ENCODE measurements around the gene TNFRSF6B. TPM values are rescaled to one million over a fixed set of nuclear protein-coding genes. Genes with fewer than 3 reads are reported as not detected.
"Not testable (repeated sequence)": the region's sequence is repeated elsewhere in the genome, so short reads cannot be mapped to it uniquely, and the experiment has no call there.

Gene TNFRSF6B
- total RNA-seq, 1 donor from 2014 or later, result not detected

DNA sequence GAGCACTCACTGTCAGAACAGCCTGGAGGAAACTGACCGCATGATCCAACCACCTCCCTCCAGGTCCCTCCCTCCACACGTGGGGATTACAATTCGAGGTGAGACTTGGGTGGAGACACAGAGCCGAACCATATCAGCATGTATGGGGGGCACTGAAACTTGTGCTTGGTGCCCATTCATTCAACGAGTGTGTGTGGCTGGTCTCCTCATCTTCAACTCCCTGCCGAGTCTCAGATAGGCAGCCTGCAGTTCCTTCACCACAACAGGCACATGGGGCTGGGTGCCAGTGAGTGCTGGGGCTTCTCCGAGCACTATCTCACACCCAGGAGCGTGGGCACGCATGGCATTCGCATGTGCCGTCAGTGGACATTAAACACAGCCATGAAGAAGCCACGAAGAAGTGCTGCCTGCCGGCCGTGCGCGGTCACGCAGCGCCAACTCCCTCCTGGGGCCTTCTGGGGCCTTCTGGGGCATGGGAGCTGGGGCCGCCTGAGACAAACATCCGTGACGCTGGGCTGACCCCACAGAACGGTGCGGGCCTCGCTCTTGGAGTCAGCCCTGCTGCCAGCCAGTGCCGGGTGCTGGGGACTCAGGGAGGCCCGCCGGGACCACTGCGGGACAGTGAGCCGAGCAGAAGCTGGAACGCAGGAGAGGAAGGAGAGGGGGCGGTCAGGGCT lies 39.1 kb upstream of the TNFRSF6B start:
- Mint-ChIP-seq H3K27ac (no peak overlapping the region), H3K9me3 (no peaks in the 10 kb centered on the region), H3K4me3 (peak overlapping the region; percentile 96), H3K27me3 (ENCODE audit: low read depth) (no peaks in the 10 kb centered on the region), H3K4me1 (peaks cover 26% of the 10 kb centered on the region), H3K36me3 (peaks cover 2% of the 10 kb centered on the region)
- DNase-seq (ENCODE audit: low spot score in 2 of 2, unreplicated experiment in 2 of 2), result no peak
- TF ChIP-seq, protein P1, sequence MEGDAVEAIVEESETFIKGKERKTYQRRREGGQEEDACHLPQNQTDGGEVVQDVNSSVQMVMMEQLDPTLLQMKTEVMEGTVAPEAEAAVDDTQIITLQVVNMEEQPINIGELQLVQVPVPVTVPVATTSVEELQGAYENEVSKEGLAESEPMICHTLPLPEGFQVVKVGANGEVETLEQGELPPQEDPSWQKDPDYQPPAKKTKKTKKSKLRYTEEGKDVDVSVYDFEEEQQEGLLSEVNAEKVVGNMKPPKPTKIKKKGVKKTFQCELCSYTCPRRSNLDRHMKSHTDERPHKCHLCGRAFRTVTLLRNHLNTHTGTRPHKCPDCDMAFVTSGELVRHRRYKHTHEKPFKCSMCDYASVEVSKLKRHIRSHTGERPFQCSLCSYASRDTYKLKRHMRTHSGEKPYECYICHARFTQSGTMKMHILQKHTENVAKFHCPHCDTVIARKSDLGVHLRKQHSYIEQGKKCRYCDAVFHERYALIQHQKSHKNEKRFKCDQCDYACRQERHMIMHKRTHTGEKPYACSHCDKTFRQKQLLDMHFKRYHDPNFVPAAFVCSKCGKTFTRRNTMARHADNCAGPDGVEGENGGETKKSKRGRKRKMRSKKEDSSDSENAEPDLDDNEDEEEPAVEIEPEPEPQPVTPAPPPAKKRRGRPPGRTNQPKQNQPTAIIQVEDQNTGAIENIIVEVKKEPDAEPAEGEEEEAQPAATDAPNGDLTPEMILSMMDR (IDR thresholded peaks at IDR 0.05; ENCODE audit: unreplicated experiment), result no peak

DNA sequence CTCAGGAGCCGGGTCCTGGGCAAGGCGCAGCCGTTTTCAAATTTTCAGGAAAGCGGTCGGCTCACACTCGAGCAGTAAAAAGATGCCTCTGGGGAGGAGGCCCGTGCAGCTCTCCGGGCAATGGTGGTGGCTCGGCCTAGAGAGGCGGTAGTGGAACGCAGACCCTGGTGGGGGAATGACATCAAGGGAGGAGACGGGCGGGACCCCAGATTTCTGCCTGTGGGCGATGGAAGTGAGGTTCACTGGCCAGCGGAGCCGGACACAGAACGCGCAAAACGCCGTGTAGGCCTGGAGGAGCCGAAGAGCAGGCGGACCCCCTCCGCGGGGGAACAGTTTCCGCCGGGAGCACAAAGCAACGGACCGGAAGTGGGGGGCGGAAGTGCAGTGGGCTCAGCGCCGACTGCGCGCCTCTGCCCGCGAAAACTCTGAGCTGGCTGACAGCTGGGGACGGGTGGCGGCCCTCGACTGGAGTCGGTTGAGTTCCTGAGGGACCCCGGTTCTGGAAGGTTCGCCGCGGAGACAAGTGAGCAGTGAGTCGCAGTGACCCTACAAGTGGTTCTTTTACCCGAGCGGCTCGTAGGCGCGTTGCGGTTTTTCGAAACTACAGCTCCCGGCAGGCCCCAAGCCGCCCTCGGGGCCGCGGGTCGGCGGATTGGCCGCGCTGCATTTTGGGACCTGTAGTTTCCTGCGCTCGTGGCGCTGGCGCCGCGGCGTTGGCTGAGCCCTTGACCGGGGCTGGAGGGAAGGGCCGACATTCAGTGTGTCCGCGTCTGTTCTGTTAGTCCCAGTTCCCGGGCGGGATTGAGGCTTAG lies 38.3 kb upstream of the TNFRSF6B start, which contains the start of gene RTEL1:
Gene RTEL1, plus strand, starts transcription at position 376 of the 812 bp plus-strand sequence. CDS start 1,091 bp downstream, outside the sequence.
- Mint-ChIP-seq H3K9me3 (no peaks in the 10 kb centered on the region), H3K4me3 (peak within 1 kb of the TSS; percentile 96), H3K27ac (peak within 1 kb of the TSS; percentile 91), H3K27me3 (ENCODE audit: low read depth) (no peaks in the 10 kb centered on the region), H3K4me1 (peaks cover 26% of the 10 kb centered on the region), H3K36me3 (peaks cover 3% of the 10 kb centered on the region)
- TF ChIP-seq, protein P1 (IDR thresholded peaks at IDR 0.05; ENCODE audit: unreplicated experiment), result no peak
- peak; percentile 74 to 94 for DNase-seq (ENCODE audit: low spot score in 2 of 2, unreplicated experiment in 2 of 2)

DNA sequence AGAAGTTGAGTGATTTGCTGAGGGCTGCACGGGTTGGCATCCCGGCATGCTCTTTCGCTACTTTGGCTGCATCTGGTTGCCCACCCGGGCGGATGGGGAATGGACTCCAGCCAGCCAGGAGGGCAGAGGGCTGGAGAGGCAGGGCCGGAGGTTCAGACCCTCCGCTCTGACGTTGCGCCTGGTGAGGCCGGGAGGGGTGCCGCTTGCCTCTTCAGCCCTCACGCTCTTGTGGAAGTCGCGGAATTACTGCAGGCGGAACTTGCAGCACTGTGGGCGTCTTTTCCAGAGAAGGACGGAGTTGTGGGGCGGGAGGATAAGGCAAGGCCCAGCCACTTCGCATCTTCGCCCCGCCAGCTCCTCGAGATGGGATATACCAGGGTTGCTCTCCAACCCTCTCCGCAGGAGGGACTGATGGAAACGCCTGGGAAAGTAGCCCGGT lies 37.7 kb upstream of the TNFRSF6B start:
- peaks cover 25% of the 10 kb centered on the region for H3K4me1 Mint-ChIP-seq
- H3K9me3 Mint-ChIP-seq, result no peaks in the 10 kb centered on the region

DNA sequence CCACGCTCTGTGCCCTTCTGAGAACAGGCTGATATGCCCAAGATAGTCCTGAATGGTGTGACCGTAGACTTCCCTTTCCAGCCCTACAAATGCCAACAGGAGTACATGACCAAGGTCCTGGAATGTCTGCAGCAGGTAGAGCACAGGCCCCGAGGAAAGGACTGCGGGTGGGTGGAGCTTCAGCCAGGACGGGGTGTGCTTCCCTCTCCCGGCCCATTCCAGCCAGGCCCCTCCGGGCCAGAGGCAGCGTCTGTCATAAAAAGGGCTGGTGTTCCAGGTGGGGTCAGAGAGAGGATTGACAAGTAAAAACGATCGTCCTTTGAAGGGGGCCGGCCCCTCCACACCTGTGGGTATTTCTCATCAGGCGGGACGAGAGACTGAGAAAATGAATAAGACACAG lies 37.1 kb upstream of the TNFRSF6B start:
- Mint-ChIP-seq H3K27ac (peak overlapping the region; percentile 34), H3K27me3 (ENCODE audit: low read depth) (no peaks in the 10 kb centered on the region), H3K9me3 (no peaks in the 10 kb centered on the region), H3K4me3 (peak overlapping the region; percentile 96), H3K36me3 (peaks cover 3% of the 10 kb centered on the region), H3K4me1 (peaks cover 19% of the 10 kb centered on the region)
- DNase-seq (ENCODE audit: low spot score in 2 of 2, unreplicated experiment in 2 of 2), result no peak
- TF ChIP-seq, protein P1 (IDR thresholded peaks at IDR 0.05; ENCODE audit: unreplicated experiment), result no peak

More for the DNA sequence above, 37.7 kb upstream of the TNFRSF6B start:
- peaks cover 3% of the 10 kb centered on the region for H3K36me3 Mint-ChIP-seq
- DNase-seq (ENCODE audit: low spot score in 2 of 2, unreplicated experiment in 2 of 2), result peak in 1 of 2 experiments; percentile 28
- peak overlapping the region; percentile 91 for H3K27ac Mint-ChIP-seq
- TF ChIP-seq, protein P1 (IDR thresholded peaks at IDR 0.05; ENCODE audit: unreplicated experiment), result no peak
- H3K4me3 Mint-ChIP-seq, result peak overlapping the region; percentile 96
- no peaks in the 10 kb centered on the region for H3K27me3 Mint-ChIP-seq (ENCODE audit: low read depth)

DNA sequence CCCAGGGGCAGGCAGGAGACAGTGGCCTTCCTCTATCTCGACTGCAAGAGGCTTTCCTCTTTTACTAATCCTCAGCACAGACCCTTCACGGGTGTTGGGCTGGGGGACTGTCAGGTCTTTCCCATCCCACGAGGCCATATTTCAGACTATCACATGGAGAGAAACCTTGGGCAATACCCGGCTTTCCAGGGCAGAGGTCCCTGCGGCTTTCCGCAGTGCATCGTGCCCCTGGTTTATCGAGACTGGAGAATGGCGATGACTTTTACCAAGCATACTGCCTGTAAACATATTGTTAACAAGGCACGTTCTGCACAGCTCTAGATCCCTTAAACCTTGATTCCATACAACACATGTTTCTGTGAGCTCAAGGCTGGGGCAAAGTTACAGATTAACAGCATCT lies 36.3 kb upstream of the TNFRSF6B start:
- not testable (repeated sequence) for H3K36me3 Mint-ChIP-seq; H3K27me3 Mint-ChIP-seq (ENCODE audit: low read depth); H3K9me3 Mint-ChIP-seq; H3K27ac Mint-ChIP-seq; DNase-seq (ENCODE audit: low spot score in 2 of 2, unreplicated experiment in 2 of 2)
- Mint-ChIP-seq H3K4me3 (peak overlapping the region; percentile 96), H3K4me1 (peaks cover 19% of the 10 kb centered on the region)

DNA sequence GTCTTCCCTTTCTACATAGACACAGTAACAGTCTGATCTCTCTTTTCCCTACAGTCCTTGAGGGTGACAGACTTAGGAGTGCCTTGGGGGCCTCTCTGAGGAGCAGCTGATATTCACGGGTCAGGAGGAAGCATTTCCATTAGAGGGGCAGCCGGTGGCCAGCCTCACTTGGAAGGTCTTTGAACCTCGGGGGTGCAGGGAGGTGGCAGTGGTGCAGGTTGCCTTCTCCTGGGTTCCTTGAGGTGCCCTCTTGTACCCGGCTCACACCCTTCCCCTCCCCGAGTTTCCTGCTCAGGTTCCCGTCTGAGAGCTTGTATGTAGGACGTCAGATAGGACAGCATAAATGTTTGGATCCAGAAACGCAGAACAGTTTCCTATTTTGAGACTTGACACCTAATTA lies 35.8 kb upstream of the TNFRSF6B start:
- no peaks in the 10 kb centered on the region for H3K27me3 Mint-ChIP-seq (ENCODE audit: low read depth)
- TF ChIP-seq, protein P1 (IDR thresholded peaks at IDR 0.05; ENCODE audit: unreplicated experiment), result no peak
- H3K36me3 Mint-ChIP-seq, result peaks cover 3% of the 10 kb centered on the region
- H3K4me1 Mint-ChIP-seq, result peaks cover 19% of the 10 kb centered on the region
- H3K4me3 Mint-ChIP-seq, result no peak overlapping the region
- no peaks in the 10 kb centered on the region for H3K9me3 Mint-ChIP-seq
- no peak for DNase-seq (ENCODE audit: low spot score in 2 of 2, unreplicated experiment in 2 of 2)
- H3K27ac Mint-ChIP-seq, result no peak overlapping the region

Measured in mesothelial cell of epicardium (in vitro differentiated cells).